DND-41 (cell line): ENCODE measurements around the gene SDHA.

Experiments used
- CTCF ChIP-seq: IDR thresholded peaks from 2 replicates; pipeline ENCODE4 v1.5.1; 2012; ENCODE audit warnings: borderline replicate concordance, low read length, moderate library complexity, mild to moderate bottlenecking; ENCODE audit not compliant: poor library complexity, severe bottlenecking; ENCODE audit errors: extremely low read depth
- EZH2 ChIP-seq: IDR thresholded peaks from 3 replicates; pipeline ENCODE4 v1.6.1; 2012; ENCODE audit warnings: borderline replicate concordance, low read depth, mild to moderate bottlenecking, moderate library complexity, low read length, inconsistent platforms; ENCODE audit not compliant: severe bottlenecking

GRCh38 chr5:206927-207536, 11.1 kb upstream of the SDHA start:
- no peak for TF ChIP-seq CTCF
- no peak for TF ChIP-seq EZH2
